Natural killer cell (primary cell): ENCODE measurements around the gene UBC. TPM values are rescaled to one million over a fixed set of nuclear protein-coding genes. Genes with fewer than 3 reads are reported as not detected.

Source experiments
- ATAC-seq, 3 donors: fragments of 150-1000 bp in 2 of 3; fragments of 200-7000 bp in 1 of 3; cut with Tn5 transposase; 1 replicate in 1 of 3; 2 replicates in 2 of 3; pipeline ENCODE4 v1.10.0; 2021; ENCODE audit warnings: mild to moderate bottlenecking in 2 of 3, moderate library complexity in 2 of 3
- DNase-seq, 2 donors: peaks; one replicate each; pipeline versions ENCODE4 v3.0.0 to v3.0.0-alpha.2; 2013 to 2021; ENCODE audit warnings: mixed read lengths in 1 of 2
- H3K27ac ChIP-seq: one replicate; pipeline ENCODE4 v1.5.1; 2013; ENCODE audit warnings: mild to moderate bottlenecking, low read length
- H3K27me3 ChIP-seq: one replicate; pipeline ENCODE4 v1.6.1; 2013; ENCODE audit warnings: low read length; ENCODE audit not compliant: control insufficient read depth, insufficient read depth
- H3K36me3 ChIP-seq: one replicate; pipeline ENCODE4 v1.6.1; 2013; ENCODE audit warnings: low read length; ENCODE audit not compliant: control insufficient read depth, insufficient read depth
- H3K4me1 ChIP-seq: one replicate; pipeline ENCODE4 v1.6.1; 2013; ENCODE audit warnings: low read length; ENCODE audit not compliant: control insufficient read depth, insufficient read depth
- H3K4me3 ChIP-seq: one replicate; pipeline ENCODE4 v1.5.1; 2013; ENCODE audit warnings: low read length
- H3K9me3 ChIP-seq: one replicate; pipeline ENCODE4 v1.6.1; 2013; ENCODE audit warnings: low read length; ENCODE audit not compliant: control insufficient read depth, insufficient read depth
- H3K27ac Mint-ChIP-seq, 2 donors: one replicate each; pipeline ENCODE4 v1.8.0; 2022; ENCODE audit warnings: mild to moderate bottlenecking in 2 of 2, mixed read lengths in 2 of 2, moderate library complexity in 1 of 2
- H3K27me3 Mint-ChIP-seq, 2 donors: one replicate each; pipeline ENCODE4 v1.8.0; 2022; ENCODE audit warnings: low read depth in 2 of 2, mixed read lengths in 2 of 2
- H3K36me3 Mint-ChIP-seq: one replicate; pipeline ENCODE4 v1.8.0; 2022; ENCODE audit warnings: mixed read lengths
- H3K4me1 Mint-ChIP-seq, 2 donors: one replicate each; pipeline ENCODE4 v1.8.0; 2022; ENCODE audit warnings: mixed read lengths in 2 of 2
- H3K4me3 Mint-ChIP-seq: one replicate; pipeline ENCODE4 v1.8.0; 2022; ENCODE audit warnings: mild to moderate bottlenecking, moderate library complexity, mixed read lengths
- H3K9me3 Mint-ChIP-seq, 2 donors: one replicate each; pipeline ENCODE4 v1.8.0; 2022; ENCODE audit warnings: mixed read lengths in 2 of 2
- WGBS: methylation state at CpG from one replicate; pipeline ENCODE4 v1.1.7; 2013; ENCODE audit warnings: missing lambda C conversion rate; ENCODE audit not compliant: insufficient coverage; 5-methylcytosine and 5-hydroxymethylcytosine counted together
- intact Hi-C: fragments of 100-400 bp; cut with micrococcal nuclease; formaldehyde crosslinking; loops from one replicate; pipeline ENCODE4 v1.14.2; 2022
- total RNA-seq, 4 donors: library from RNA; stranded (reverse); fragments of 120-200 nt in 1 of 4; gene quantifications; one replicate each; pipeline versions ENCODE4 v1.2.3 to v1.2.4, GENCODE V29; 2013 to 2022
- TF ChIP-seq, protein P1 (sequence below): fragments of 200-600 bp; IDR thresholded peaks from one replicate; pipeline ENCODE4 v1.8.0; 2022; ENCODE audit warnings: antibody characterized with exemption

Gene UBC
- total RNA-seq, 3 donors from 2014 or later (not counting 1 experiment from before 2014, with no cell fraction given): 1,276 to 1,737 (median 1,334) TPM

DNA sequence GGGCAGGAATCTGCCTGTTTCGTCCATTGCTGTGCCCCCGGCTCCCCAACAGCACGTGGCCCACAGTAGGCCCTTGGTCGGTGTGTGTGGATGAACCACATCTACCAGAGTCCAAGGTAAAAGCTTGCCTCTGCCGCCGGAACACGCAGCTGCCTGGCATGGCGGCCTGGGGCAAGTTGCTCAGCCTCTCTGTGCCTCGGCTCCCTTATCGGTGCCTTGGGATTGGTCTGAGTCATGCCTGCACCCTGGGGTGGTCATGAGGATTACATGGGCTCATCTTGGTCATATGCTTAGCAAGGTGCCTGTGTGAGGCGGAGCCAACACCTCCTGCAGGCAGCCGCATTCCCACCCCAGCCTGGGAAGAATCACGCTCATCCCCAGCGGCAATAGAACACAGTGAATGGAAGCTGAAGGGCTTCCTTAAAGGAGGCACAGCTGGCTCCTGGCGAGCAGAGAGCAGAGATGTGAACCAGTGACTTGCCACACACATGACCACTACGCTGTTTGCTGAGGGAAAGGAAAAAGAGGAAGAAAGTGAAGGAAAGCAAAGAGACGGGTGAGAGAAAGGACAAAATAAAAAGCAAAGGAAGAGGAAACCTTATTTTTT, 45.3 kb downstream of the UBC start:
- intact Hi-C loops: no loop called here
- TF ChIP-seq, protein P1, sequence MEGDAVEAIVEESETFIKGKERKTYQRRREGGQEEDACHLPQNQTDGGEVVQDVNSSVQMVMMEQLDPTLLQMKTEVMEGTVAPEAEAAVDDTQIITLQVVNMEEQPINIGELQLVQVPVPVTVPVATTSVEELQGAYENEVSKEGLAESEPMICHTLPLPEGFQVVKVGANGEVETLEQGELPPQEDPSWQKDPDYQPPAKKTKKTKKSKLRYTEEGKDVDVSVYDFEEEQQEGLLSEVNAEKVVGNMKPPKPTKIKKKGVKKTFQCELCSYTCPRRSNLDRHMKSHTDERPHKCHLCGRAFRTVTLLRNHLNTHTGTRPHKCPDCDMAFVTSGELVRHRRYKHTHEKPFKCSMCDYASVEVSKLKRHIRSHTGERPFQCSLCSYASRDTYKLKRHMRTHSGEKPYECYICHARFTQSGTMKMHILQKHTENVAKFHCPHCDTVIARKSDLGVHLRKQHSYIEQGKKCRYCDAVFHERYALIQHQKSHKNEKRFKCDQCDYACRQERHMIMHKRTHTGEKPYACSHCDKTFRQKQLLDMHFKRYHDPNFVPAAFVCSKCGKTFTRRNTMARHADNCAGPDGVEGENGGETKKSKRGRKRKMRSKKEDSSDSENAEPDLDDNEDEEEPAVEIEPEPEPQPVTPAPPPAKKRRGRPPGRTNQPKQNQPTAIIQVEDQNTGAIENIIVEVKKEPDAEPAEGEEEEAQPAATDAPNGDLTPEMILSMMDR: no peak
- Histone ChIP-seq H3K27me3 (no peaks in the 10 kb centered on the region), H3K36me3 (no peaks in the 10 kb centered on the region), H3K4me1 (peaks cover 12% of the 10 kb centered on the region), H3K27ac (no peak overlapping the region), H3K4me3 (no peak overlapping the region), H3K9me3 (no peaks in the 10 kb centered on the region)
- DNase-seq (no peak), ATAC-seq (peak; percentile 26 to 49 (median 34))
- H3K36me3 Mint-ChIP-seq: no peaks in the 10 kb centered on the region
- H3K27ac Mint-ChIP-seq: no peak overlapping the region
- H3K27me3 Mint-ChIP-seq: peaks cover 22 to 28% of the 10 kb centered on the region in 2 donors
- no peaks in the 10 kb centered on the region for H3K9me3 Mint-ChIP-seq
- WGBS: 24% methylated on average over 17 of the region's 17 CpGs
- peaks cover 0 to 15% of the 10 kb centered on the region in 2 donors for H3K4me1 Mint-ChIP-seq
- no peak overlapping the region for H3K4me3 Mint-ChIP-seq

DNA sequence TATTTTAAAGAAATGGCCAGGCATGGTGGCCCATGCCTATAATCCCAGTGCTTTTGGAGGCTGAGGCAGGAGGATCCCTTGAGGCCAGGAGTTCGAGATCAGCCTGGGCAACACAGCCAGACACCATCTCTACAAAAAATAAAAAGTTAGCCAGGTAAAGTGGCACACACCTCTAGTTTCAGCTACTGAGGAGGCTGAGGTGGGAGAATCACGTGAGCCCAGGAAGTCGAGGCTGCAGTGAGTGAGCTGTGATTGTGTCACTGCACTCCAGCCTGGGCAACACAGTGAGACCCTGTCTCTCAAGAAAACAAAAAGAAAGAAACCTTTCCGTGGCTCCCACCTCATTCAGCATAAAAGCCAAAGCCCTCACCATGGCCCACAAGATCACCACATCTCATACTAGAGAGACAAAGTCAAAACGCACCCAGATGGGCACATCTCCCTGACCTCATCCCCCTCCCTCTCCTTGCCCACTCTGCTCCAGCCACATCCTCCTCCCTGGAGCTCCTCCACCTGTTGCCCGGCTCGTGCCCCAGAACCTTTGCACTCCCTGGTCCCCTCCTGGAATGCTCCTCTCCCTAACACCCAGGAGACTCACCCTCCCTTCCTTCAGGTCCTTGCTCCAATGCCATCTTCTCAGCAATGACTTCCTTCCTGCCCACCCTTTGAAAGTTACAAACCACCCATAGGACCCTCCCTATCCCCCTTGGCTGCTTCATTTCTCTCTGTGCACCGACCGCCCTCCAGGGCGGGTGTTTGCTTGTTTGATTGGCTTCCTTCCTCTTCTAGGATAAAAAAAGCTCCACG, 46.0 kb downstream of the UBC start:
- Mint-ChIP-seq H3K4me1 (peaks cover 0 to 22% of the 10 kb centered on the region in 2 donors), H3K36me3 (no peaks in the 10 kb centered on the region), H3K27ac (no peak overlapping the region), H3K27me3 (peaks cover 22 to 26% of the 10 kb centered on the region in 2 donors), H3K9me3 (no peaks in the 10 kb centered on the region), H3K4me3 (no peak overlapping the region)
- peaks cover 15% of the 10 kb centered on the region for H3K4me1 ChIP-seq
- DNase-seq (no peak), ATAC-seq (no peak)
- intact Hi-C loops: no loop called here
- H3K9me3 ChIP-seq: no peaks in the 10 kb centered on the region
- no peaks in the 10 kb centered on the region for H3K36me3 ChIP-seq
- H3K4me3 ChIP-seq: no peak overlapping the region
- H3K27me3 ChIP-seq: no peaks in the 10 kb centered on the region
- H3K27ac ChIP-seq: no peak overlapping the region
- 40% methylated on average over 11 of the region's 11 CpGs for WGBS
- TF ChIP-seq, protein P1: no peak

DNA sequence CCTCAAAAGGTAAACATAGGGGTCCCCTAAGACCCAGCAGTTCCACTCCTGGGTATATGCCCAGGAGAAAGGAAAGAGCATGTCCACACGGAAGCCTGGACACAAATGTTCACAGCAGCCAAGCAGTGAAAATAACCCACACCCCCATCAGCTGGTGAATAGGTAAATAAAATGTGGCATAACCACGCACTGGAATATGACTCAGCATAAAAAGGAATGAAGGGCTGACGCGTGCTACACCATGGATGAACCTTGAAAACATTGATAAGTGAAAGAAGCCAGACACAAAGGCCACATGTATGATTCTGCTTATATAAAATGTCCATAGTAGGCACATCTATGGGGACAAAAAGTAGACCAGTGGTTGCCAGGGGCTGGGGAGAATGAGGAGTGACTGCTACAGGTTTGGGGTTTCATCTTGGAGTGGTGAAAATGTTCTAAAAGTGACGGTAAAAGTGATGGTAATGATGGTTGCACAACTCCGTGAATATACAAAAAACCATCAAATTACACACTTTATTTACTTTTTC, 47.0 kb downstream of the UBC start:
- H3K27ac Mint-ChIP-seq: no peak overlapping the region
- no peak overlapping the region for H3K4me3 Mint-ChIP-seq
- peaks cover 25% of the 10 kb centered on the region for H3K4me1 ChIP-seq

More for the DNA sequence above, 47.0 kb downstream of the UBC start:
- 53% methylated on average over 4 of the region's 6 CpGs for WGBS
- intact Hi-C loops: no loop called here
- Histone ChIP-seq H3K27ac (no peak overlapping the region), H3K4me3 (no peak overlapping the region), H3K27me3 (peaks cover 2% of the 10 kb centered on the region), H3K9me3 (no peaks in the 10 kb centered on the region), H3K36me3 (no peaks in the 10 kb centered on the region)
- Mint-ChIP-seq H3K36me3 (no peaks in the 10 kb centered on the region), H3K27me3 (peaks cover 22 to 25% of the 10 kb centered on the region in 2 donors), H3K4me1 (peaks cover 0 to 28% of the 10 kb centered on the region in 2 donors), H3K9me3 (no peaks in the 10 kb centered on the region)
- DNase-seq (no peak), ATAC-seq (no peak)
- TF ChIP-seq, protein P1: no peak
